Immature natural killer cell (primary cell): Measurements from ENCODE around the gene NFYA. TPM values are rescaled to one million over a fixed set of nuclear protein-coding genes. Genes with fewer than 3 reads are reported as not detected.
"Not testable (repeated sequence)": the region's sequence is repeated elsewhere in the genome, so short reads cannot be mapped to it uniquely, and the experiment has no call there.

Source experiments
- DNase-seq, 3 donors: peaks; one replicate each; pipeline ENCODE4 v3.0.0; 2022; ENCODE audit warnings: mixed read lengths in 1 of 3
- H3K27ac Mint-ChIP-seq, 6 donors: one replicate each; pipeline ENCODE4 v1.8.0; 2020; ENCODE audit warnings: mixed read lengths in 6 of 6, mild to moderate bottlenecking in 5 of 6, inconsistent platforms in 4 of 6, moderate library complexity in 3 of 6
- H3K27me3 Mint-ChIP-seq, 3 donors: one replicate each; pipeline ENCODE4 v1.8.0; 2020 to 2021; ENCODE audit warnings: low read depth in 3 of 3, mild to moderate bottlenecking in 3 of 3, mixed read lengths in 3 of 3, moderate library complexity in 3 of 3, inconsistent platforms in 1 of 3
- H3K36me3 Mint-ChIP-seq, 3 donors: one replicate each; pipeline ENCODE4 v1.8.0; 2020; ENCODE audit warnings: mixed read lengths in 3 of 3, inconsistent platforms in 2 of 3, mild to moderate bottlenecking in 2 of 3
- H3K4me1 Mint-ChIP-seq, 2 donors: one replicate each; pipeline ENCODE4 v1.8.0; 2020; ENCODE audit warnings: inconsistent platforms in 2 of 2, mild to moderate bottlenecking in 2 of 2, mixed read lengths in 2 of 2, moderate library complexity in 1 of 2
- H3K4me3 Mint-ChIP-seq, 5 donors: one replicate each; pipeline ENCODE4 v1.8.0; 2020; ENCODE audit warnings: mild to moderate bottlenecking in 5 of 5, mixed read lengths in 5 of 5, inconsistent platforms in 3 of 5, moderate library complexity in 3 of 5
- H3K9me3 Mint-ChIP-seq, 6 donors: one replicate each; pipeline ENCODE4 v1.8.0; 2020; ENCODE audit warnings: mild to moderate bottlenecking in 6 of 6, mixed read lengths in 6 of 6, inconsistent platforms in 4 of 6, moderate library complexity in 3 of 6
- polyA plus RNA-seq, 3 donors: library from polyadenylated mRNA; unstranded; fragments of 300-500 nt; fragmentation: Illumina TruSeq; gene quantifications; one replicate each; pipeline ENCODE4 v1.2.3, GENCODE V29; 2021

NFYA gene
- polyA plus RNA-seq, 3 donors from 2014 or later: 12.4 to 21.7 (median 20.5) TPM

GRCh38 chr6:41085182-41085581 is 12.4 kb downstream of the NFYA start:
- H3K9me3 Mint-ChIP-seq: no peaks in the 10 kb centered on the region
- H3K36me3 Mint-ChIP-seq: peaks cover 22 to 55% (median 25%) of the 10 kb centered on the region in 3 donors
- no peak overlapping the region for H3K4me3 Mint-ChIP-seq
- H3K27me3 Mint-ChIP-seq: no peaks in the 10 kb centered on the region
- H3K27ac Mint-ChIP-seq: no peak overlapping the region
- H3K4me1 Mint-ChIP-seq: peaks cover 21 to 45% of the 10 kb centered on the region in 2 donors
- DNase-seq: no peak

DNA sequence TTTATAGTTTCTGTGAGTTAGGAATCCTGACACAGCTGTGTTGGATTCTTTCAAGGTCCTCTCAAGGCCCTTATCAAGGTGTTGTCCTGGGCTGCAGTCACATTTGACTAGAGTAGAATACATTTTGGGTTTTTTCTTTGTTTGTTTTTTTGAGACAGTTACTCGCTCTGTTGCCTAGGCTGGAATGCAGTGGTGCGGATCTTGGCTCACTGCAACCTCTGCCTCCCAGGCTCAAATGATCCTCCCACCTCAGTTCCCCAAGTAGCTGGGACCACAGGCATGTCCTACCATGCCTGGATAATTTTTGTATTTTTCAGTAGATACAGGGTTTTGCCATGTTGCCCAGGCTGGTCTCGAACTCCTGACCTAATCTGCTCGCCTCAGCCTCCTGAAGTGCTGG is 15.7 kb downstream of the NFYA start:
- DNase-seq: no peak
- H3K4me1 Mint-ChIP-seq: peaks cover 1 to 17% of the 10 kb centered on the region in 2 donors
- H3K36me3 Mint-ChIP-seq: peaks cover 29 to 65% (median 30%) of the 10 kb centered on the region in 3 donors
- no peaks in the 10 kb centered on the region for H3K27me3 Mint-ChIP-seq
- H3K4me3 Mint-ChIP-seq: no peak overlapping the region
- no peak overlapping the region for H3K27ac Mint-ChIP-seq
- H3K9me3 Mint-ChIP-seq: peaks cover 0 to 2% (median 0%) of the 10 kb centered on the region in 6 donors

- H3K4me1 Mint-ChIP-seq: peaks cover 1 to 9% of the 10 kb centered on the region in 2 donors
- H3K27me3 Mint-ChIP-seq: no peaks in the 10 kb centered on the region
- no peak overlapping the region for H3K27ac Mint-ChIP-seq
- DNase-seq: no peak
- no peak overlapping the region for H3K4me3 Mint-ChIP-seq
- H3K36me3 Mint-ChIP-seq: peaks cover 29 to 64% (median 33%) of the 10 kb centered on the region in 3 donors
- peaks cover 0 to 2% (median 0%) of the 10 kb centered on the region in 6 donors for H3K9me3 Mint-ChIP-seq
Measured at GRCh38 chr6:41090841-41091761, 18.3 kb downstream of the NFYA start.

DNA sequence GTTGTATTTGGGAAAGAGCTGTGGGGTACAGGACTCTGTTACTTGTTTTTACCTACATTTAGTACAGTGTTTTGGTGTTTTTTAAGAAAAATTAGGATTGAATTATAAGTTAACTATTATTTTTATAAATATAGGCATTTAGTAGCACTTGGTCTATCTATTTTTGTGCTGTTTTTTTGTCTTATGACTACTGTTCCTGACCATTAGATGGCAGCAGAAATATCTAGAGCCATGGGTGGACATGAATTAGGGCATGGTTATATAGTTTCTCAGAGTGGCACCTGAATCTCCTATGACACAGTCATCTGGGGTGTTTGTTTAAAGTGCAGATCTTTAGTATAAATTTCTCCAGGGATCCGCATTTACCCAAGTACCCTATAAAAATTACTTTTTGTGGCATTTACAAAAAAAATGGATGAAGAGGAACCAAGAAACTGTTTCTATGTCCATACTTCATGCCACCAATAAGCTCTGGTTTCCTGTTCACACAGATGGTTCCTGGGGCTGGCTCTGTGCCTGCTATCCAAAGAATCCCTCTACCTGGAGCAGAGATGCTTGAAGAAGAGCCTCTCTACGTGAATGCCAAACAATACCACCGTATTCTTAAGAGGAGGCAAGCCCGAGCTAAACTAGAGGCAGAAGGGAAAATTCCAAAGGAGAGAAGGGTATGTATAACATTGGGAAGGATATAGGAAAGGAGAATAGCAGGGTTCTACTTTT is 19.8 kb downstream of the NFYA start:
- no peak for DNase-seq
- peaks cover 33 to 67% (median 39%) of the 10 kb centered on the region in 3 donors for H3K36me3 Mint-ChIP-seq
- H3K4me1 Mint-ChIP-seq: peaks cover 3 to 5% of the 10 kb centered on the region in 2 donors
- no peak overlapping the region for H3K4me3 Mint-ChIP-seq
- H3K27me3 Mint-ChIP-seq: no peaks in the 10 kb centered on the region
- no peak overlapping the region for H3K27ac Mint-ChIP-seq
- H3K9me3 Mint-ChIP-seq: peaks cover 0 to 2% (median 0%) of the 10 kb centered on the region in 6 donors

GRCh38 chr6:41093729-41094128 is 21.0 kb downstream of the NFYA start:
- H3K4me1 Mint-ChIP-seq: peaks cover 3 to 7% of the 10 kb centered on the region in 2 donors
- H3K36me3 Mint-ChIP-seq: peaks cover 32 to 71% (median 47%) of the 10 kb centered on the region in 3 donors
- H3K4me3 Mint-ChIP-seq: no peak overlapping the region
- H3K27ac Mint-ChIP-seq: no peak overlapping the region
- H3K9me3 Mint-ChIP-seq: peaks cover 0 to 2% (median 0%) of the 10 kb centered on the region in 6 donors
- no peak for DNase-seq
- H3K27me3 Mint-ChIP-seq: no peaks in the 10 kb centered on the region

- Mint-ChIP-seq H3K4me1 (peaks cover 10 to 12% of the 10 kb centered on the region in 2 donors), H3K27me3 (no peaks in the 10 kb centered on the region), H3K9me3 (no peaks in the 10 kb centered on the region), H3K36me3 (peaks cover 32 to 71% (median 44%) of the 10 kb centered on the region in 3 donors), H3K27ac (no peak overlapping the region), H3K4me3 (no peak overlapping the region)
- no peak for DNase-seq
Measured at GRCh38 chr6:41097467-41098090, 24.8 kb downstream of the NFYA start.

- H3K36me3 Mint-ChIP-seq: peaks cover 32 to 66% (median 44%) of the 10 kb centered on the region in 3 donors
- no peak overlapping the region for H3K4me3 Mint-ChIP-seq
Measured at GRCh38 chr6:41098366-41098765, 25.6 kb downstream of the NFYA start.

DNA sequence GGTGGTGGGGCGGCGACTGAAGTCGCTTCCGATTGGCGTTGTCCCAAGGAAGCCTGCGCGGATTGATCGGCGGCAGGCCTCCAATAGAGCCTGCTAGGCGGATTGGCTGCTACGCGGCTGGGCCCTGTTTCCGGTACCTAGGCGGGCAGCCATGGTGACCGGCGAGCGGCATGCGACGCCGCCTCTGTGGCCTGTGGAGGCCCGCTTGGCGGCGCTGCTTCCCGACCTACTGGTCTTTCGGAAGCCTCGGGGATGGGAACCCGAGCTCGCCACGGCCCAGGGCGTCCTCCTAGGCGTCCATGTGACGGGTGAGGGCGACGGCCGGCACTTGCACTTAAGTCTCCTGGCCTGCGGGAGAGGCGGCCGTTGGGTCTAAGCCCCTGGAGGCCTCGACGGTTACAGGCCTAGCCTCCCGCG is 28.1 kb downstream of the NFYA start:
- H3K9me3 Mint-ChIP-seq: no peaks in the 10 kb centered on the region
- H3K4me1 Mint-ChIP-seq: peaks cover 10 to 12% of the 10 kb centered on the region in 2 donors
- peaks cover 24 to 48% (median 29%) of the 10 kb centered on the region in 3 donors for H3K36me3 Mint-ChIP-seq
- H3K4me3 Mint-ChIP-seq: peak overlapping the region in 2 of 5 donors; percentile 70 to 71
- H3K27me3 Mint-ChIP-seq: no peaks in the 10 kb centered on the region
- peak overlapping the region in 3 of 6 donors; percentile 36 to 79 (median 68) for H3K27ac Mint-ChIP-seq
- peak in 1 of 3 donors; percentile 72 for DNase-seq

More at GRCh38 chr6:41098366-41098765, 25.6 kb downstream of the NFYA start:
- Mint-ChIP-seq H3K4me1 (peaks cover 10 to 12% of the 10 kb centered on the region in 2 donors), H3K27ac (peak overlapping the region in 1 of 6 donors; percentile 20), H3K9me3 (no peaks in the 10 kb centered on the region), H3K27me3 (no peaks in the 10 kb centered on the region)
- no peak for DNase-seq

DNA sequence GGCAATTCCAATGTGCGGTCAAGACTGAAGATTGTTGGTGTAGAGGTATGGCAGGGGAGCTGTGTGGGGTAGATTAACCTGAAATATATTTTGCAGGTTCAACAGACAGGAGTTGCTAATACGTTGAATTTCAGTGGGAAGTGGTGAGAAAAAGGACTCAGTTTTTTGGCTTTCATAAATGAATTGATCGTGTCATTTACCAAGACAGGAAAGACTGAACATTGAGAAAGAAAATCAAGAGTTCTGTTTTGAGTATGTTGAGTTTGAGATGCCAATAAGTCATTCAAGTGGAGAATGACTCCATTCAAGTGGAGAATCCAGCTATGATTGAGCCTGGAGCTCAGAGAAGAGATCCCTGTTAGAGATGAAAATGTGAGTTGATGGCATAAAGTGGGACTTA is 31.1 kb downstream of the NFYA start:
- no peaks in the 10 kb centered on the region for H3K27me3 Mint-ChIP-seq
- H3K27ac Mint-ChIP-seq: no peak overlapping the region
- no peaks in the 10 kb centered on the region for H3K9me3 Mint-ChIP-seq
- H3K4me1 Mint-ChIP-seq: peaks cover 7 to 11% of the 10 kb centered on the region in 2 donors
- peaks cover 12 to 23% (median 16%) of the 10 kb centered on the region in 3 donors for H3K36me3 Mint-ChIP-seq
- no peak for DNase-seq
- no peak overlapping the region for H3K4me3 Mint-ChIP-seq

- H3K27me3 Mint-ChIP-seq: peaks cover 0 to 4% (median 0%) of the 10 kb centered on the region in 3 donors
- DNase-seq: no peak
- H3K9me3 Mint-ChIP-seq: no peaks in the 10 kb centered on the region
- no peak overlapping the region for H3K27ac Mint-ChIP-seq
- H3K4me1 Mint-ChIP-seq: no peaks in the 10 kb centered on the region
- peaks cover 4 to 11% (median 8%) of the 10 kb centered on the region in 3 donors for H3K36me3 Mint-ChIP-seq
- no peak overlapping the region for H3K4me3 Mint-ChIP-seq
Measured at GRCh38 chr6:41111017-41111416, 38.2 kb downstream of the NFYA start.

GRCh38 chr6:41115027-41115426 is 42.3 kb downstream of the NFYA start:
- not testable (repeated sequence) for H3K4me1 Mint-ChIP-seq, H3K27me3 Mint-ChIP-seq, H3K4me3 Mint-ChIP-seq, H3K27ac Mint-ChIP-seq, H3K9me3 Mint-ChIP-seq, DNase-seq
- peaks cover 0 to 14% (median 11%) of the 10 kb centered on the region in 3 donors for H3K36me3 Mint-ChIP-seq

GRCh38 chr6:41119508-41119907 is 46.7 kb downstream of the NFYA start:
- Mint-ChIP-seq H3K4me1 (no peaks in the 10 kb centered on the region), H3K36me3 (peaks cover 3 to 38% (median 23%) of the 10 kb centered on the region in 3 donors), H3K27ac (no peak overlapping the region), H3K27me3 (no peaks in the 10 kb centered on the region), H3K4me3 (no peak overlapping the region), H3K9me3 (no peaks in the 10 kb centered on the region)
- DNase-seq: no peak

DNA sequence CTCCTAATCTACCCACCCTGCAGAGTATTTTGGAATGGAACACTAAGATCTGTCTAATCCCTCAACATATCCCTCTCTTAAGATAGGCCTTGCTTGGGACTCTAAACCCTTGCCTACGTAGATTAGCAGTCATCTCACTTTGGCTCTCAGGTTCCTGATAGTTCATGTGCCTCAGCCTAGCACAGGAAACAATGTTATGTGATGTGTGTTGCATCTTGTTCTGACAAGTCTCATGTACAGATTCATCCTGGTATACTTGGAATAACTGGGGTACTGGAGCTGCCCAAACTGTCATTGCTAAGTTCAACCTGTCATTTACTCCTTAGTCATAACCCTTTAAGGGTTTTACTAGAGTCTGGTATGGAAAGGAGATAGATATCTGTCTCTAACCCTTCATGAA is 47.3 kb downstream of the NFYA start:
- Mint-ChIP-seq H3K27ac (no peak overlapping the region), H3K4me3 (no peak overlapping the region), H3K4me1 (no peaks in the 10 kb centered on the region), H3K9me3 (no peaks in the 10 kb centered on the region), H3K36me3 (peaks cover 3 to 38% (median 23%) of the 10 kb centered on the region in 3 donors), H3K27me3 (no peaks in the 10 kb centered on the region)
- DNase-seq: no peak
